NCI-H128 (cell line): Measurements from ENCODE around the gene PHIP.

Experiments
- DNase-seq: peaks from one replicate; lab custom pipeline; 2025; ENCODE audit not compliant: unreplicated experiment; lab: John Stamatoyannopoulos, UW

The PHIP gene

DNA sequence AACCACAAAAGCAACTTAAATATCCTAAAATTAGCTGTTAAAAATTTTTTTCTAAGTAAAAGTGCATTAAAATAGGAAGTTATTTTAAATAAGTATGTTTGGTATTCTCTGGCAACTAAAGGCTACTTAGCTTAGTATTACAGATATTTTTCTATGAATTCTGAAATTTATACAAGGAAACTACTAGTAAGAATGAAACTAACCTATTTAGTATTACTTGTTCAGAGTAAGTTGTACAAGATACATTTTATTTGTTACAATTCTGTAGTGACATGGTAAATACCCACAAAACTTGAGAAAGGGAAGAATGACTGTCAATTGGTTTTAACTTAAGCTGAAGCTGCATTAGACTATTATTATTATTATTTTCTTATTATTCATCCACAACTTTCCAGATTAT, 6.5 kb downstream of the PHIP start:
- no peak for DNase-seq

- no peak for DNase-seq
These were observed 7.7 kb downstream of the PHIP start for GRCh38 chr6:79070206-79070825.

DNA sequence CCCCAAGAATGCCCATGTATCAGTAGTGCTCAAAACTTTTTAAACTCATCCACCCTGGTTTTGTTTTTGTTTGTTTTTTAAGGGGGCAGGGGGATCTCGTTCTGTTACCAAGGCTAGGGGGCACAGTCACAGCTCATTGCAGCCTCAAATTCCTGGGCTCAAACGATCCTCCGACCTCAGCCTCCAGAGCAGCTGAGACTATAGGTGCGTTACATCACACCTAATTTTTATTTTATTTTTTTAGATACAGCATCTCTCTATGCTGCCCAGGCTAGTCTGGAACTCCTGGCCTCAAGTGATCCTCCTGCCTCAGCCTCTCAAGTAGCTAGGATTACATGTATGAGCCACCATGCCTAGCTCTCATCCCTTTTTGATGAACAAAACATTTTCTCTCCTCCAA, 11.2 kb downstream of the PHIP start:
- no peak for DNase-seq

GRCh38 chr6:79066330-79066729, 11.7 kb downstream of the PHIP start:
- no peak for DNase-seq

DNA sequence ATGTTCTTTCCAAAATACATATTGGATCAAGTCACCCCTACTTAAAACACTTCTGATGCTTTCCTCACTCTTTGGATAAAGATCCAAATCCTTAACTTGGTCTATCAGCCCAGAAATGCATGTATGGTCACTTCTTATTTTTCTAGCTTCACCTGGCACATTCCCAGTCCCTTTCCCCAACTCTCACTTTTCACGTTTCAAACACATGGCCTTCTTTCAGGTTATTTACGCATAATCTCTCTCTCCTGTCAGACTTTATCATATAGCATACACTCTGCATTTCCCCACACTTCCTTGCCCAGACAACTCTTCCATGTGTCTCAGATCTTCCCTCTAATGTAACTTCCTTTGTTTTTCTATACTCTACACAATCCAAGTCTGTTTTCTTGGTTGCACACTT, 12.8 kb downstream of the PHIP start:
- no peak for DNase-seq

- DNase-seq = no peak
These were observed 13.4 kb downstream of the PHIP start for GRCh38 chr6:79064635-79065034.

DNA sequence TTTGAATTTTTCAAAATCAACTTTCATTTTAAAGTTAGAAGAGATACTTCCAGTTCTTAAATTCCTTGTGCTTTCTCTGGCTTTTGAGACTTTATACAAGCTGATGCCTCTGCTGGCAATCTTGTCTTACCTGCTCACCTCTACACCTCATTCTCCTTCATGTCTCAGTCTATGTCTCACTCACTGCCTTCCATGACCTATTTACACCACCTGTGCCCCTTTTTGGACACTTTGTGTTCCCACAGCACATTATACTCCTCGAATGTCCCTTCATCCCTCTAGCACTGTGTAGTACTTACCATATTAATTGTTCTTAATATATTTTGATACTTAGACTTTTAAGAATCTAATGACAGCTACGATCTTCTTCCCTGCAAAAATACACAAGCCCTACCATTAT, 15.3 kb downstream of the PHIP start:
- DNase-seq = no peak

DNA sequence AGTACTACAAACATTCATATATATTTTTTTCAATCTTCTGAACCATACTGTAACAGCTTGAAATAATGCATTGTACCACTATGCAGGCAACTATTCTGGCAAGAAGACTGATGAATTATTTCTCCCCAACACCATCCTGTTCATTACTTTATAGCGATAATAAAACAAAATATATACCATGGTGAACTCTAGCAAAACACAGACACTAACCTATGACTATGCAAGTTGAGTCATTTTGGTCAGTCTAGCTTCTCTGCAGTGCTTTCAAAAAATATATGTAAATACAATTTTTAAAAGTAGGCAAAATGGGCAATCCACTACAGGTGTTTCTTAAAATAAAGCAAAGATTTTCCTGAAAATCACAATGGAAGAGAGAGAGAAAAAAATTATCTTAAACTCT, 20.3 kb downstream of the PHIP start:
- no peak for DNase-seq

DNA sequence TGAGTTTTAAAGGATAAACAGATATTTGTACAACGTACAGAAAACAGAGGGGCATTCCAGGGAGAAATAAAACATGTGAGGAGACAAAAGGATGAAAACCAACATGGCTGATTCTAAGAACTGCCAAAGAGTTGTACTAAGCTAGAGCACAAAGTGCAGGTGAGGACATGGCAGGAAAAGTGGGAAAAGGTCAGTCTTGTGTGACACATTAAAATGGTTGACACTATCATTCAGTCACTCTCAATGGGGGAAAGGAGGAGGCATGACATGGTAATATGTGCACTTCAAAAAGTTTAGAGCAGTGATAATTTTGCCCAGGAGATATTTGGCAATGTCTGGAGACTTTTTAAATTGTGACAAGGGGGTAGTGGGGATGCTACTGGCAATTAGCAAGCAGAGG, 21.8 kb downstream of the PHIP start:
- DNase-seq = no peak

- no peak for DNase-seq
These were observed 29.4 kb downstream of the PHIP start for GRCh38 chr6:79048611-79049010.

DNA sequence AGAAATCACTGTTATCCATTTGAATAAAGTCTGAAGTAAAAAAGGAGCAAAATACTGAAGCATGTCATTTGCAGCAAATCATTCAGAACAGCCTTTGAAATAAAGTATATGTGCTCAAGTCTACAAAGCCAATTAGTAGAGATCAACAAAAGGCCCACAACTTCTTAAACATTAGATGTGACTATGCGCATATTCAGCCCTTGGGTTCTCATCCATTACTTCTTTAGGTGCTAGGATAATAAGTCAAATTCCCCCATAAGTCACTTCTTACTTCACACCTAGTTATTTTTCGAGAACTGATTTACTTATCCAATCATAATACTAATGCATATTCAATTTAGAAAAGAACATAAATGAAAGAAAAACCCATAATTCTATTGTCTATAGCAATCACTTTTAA, 31.0 kb downstream of the PHIP start:
- DNase-seq = no peak

- DNase-seq = no peak
These were observed 32.1 kb downstream of the PHIP start for GRCh38 chr6:79045966-79046365.

- DNase-seq = no peak
These were observed 35.3 kb downstream of the PHIP start for GRCh38 chr6:79042799-79043126.

- DNase-seq = no peak
These were observed 35.8 kb downstream of the PHIP start for GRCh38 chr6:79042088-79042798.

DNA sequence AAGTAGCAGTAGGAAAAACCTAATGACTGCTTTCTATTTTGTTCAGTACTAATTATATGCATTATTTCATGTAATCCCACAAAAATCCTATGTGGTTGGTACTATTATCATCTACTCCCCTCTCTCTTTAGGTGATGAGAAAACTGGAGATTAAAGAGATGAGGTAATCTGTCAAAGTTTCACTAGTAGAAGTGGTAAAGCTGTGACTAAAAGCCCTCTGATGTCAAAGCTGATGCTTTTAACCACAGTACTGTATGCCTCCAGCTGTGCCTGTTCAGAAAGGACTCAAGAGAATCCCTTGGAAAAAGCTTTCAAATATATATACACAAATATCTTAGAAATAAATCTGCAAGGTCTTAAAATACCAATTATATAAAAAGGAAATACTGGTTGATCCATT, 38.0 kb downstream of the PHIP start:
- no peak for DNase-seq

GRCh38 chr6:79038061-79038460, 40.0 kb downstream of the PHIP start:
- no peak for DNase-seq

DNA sequence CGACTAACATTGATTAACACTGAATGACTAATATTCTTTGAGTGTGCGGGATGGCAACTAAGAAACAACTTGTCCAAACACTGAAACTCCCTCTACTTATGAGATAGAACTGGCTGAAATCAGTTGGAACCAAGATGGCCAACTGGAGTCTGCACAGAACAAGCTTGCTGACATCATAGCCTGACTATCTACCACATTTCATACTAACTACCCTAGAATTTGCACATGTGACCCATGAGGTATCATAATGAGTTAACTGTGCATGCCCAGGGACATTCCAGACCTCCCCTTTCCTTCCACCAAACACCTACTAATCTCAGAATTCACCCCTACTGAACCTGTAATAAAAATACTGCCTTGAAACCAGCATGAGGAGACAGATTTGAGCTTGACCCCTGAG, 43.2 kb downstream of the PHIP start:
- no peak for DNase-seq

DNA sequence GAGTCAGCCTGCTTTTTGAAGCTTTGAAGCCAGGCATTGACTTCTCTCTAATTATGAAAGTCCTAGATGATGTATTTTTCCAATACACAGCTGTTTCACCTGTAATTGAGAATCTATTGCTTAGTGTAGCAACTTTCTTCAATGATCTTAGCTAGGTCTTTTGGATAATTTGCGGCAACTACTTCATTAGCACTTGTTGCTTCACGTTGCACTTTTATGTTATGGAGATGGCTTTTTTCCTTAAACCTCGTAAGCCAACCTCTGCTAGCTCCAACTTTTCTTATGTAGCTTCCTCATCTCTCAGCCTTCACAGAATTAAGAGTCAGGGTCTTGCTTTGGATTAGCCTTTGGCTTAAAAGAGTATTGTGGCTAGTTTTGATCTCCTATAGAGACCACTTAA, 44.8 kb downstream of the PHIP start:
- no peak for DNase-seq

- DNase-seq = no peak
These were observed 46.0 kb downstream of the PHIP start for GRCh38 chr6:79031821-79032590.

GRCh38 chr6:79030511-79030910, 47.5 kb downstream of the PHIP start:
- DNase-seq = no peak

DNA sequence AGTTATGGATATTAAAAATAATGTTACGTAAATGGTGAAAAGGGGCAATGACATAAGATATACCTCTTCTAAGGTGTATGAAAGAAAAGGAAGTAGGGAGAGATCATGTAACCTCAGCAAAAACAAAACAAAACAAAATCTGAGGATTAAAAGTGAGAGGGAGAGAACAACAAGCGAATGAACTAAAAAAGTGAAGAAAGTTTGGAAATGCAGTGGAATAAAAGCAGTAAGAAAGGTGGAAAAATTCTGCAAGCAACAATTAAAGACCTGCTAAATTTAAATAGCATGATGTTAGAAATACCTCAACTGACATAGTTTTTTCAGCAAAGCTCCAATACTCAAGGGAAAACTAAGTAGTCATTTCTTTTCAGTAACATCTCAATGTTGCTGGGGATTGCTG, 48.0 kb downstream of the PHIP start:
- no peak for DNase-seq

- no peak for DNase-seq
These were observed 49.3 kb downstream of the PHIP start for GRCh38 chr6:79028641-79029314.
